AML-193 (cell line): Measurements from ENCODE around the gene HIVEP2.
"Not testable (repeated sequence)": the region's sequence is repeated elsewhere in the genome, so short reads cannot be mapped to it uniquely, and the experiment has no call there.

Experiments
- DNase-seq, 2 experiments: peaks; one replicate each; lab custom pipeline; 2025; lab: John Stamatoyannopoulos, UW

The HIVEP2 gene

GRCh38 chr6:142945049-142945445, at the start of gene HIVEP2:
HIVEP2 (minus strand) TSS chr6:142945176; CDS start chr6:142774738, 170,438 bp downstream.
- peak in 1 of 2 experiments; percentile 43 for DNase-seq

GRCh38 chr6:142993977-142994376, 49.0 kb upstream of the HIVEP2 start:
- DNase-seq, result no peak

- DNase-seq, result no peak
Observed at GRCh38 chr6:142987490-142987889, 42.5 kb upstream of the HIVEP2 start.

GRCh38 chr6:142985281-142985680, 40.3 kb upstream of the HIVEP2 start:
- DNase-seq, result no peak

GRCh38 chr6:142984386-142984785, 39.4 kb upstream of the HIVEP2 start:
- DNase-seq, result no peak

- DNase-seq, result peak in 1 of 2 experiments; percentile 22
Observed at GRCh38 chr6:142975365-142975764, 30.4 kb upstream of the HIVEP2 start.

GRCh38 chr6:142970941-142971340, 26.0 kb upstream of the HIVEP2 start:
- DNase-seq, result not testable (repeated sequence)

- DNase-seq, result no peak
Observed at GRCh38 chr6:142968601-142969000, 23.6 kb upstream of the HIVEP2 start.

- no peak for DNase-seq
Observed at GRCh38 chr6:142966294-142966693, 21.3 kb upstream of the HIVEP2 start.

GRCh38 chr6:142965164-142965563, 20.2 kb upstream of the HIVEP2 start:
- no peak for DNase-seq

GRCh38 chr6:142960098-142960497, 15.1 kb upstream of the HIVEP2 start:
- DNase-seq, result no peak

GRCh38 chr6:142958343-142958742, 13.4 kb upstream of the HIVEP2 start:
- no peak for DNase-seq

GRCh38 chr6:142956726-142957125, 11.8 kb upstream of the HIVEP2 start:
- DNase-seq, result no peak

- DNase-seq, result no peak
Observed at GRCh38 chr6:142954844-142955243, 9.9 kb upstream of the HIVEP2 start.

- DNase-seq, result no peak
Observed at GRCh38 chr6:142953373-142954273, 8.6 kb upstream of the HIVEP2 start.

- DNase-seq, result no peak
Observed at GRCh38 chr6:142952614-142953013, 7.6 kb upstream of the HIVEP2 start.

GRCh38 chr6:142950291-142950690, 5.3 kb upstream of the HIVEP2 start:
- no peak for DNase-seq

- DNase-seq, result peak; percentile 35 to 41
Observed at GRCh38 chr6:142947714-142948480, 2.9 kb upstream of the HIVEP2 start.

- no peak for DNase-seq
Observed at GRCh38 chr6:142946924-142947713, 2.1 kb upstream of the HIVEP2 start.

- peak in 1 of 2 experiments; percentile 42 for DNase-seq
Observed at GRCh38 chr6:142946181-142946923, 1.4 kb upstream of the HIVEP2 start.

- peak in 1 of 2 experiments; percentile 43 for DNase-seq
Observed at GRCh38 chr6:142945446-142946180, 637 bp upstream of the HIVEP2 start.
